ENCODE results near the gene GRWD1. TPM values are rescaled to one million over a fixed set of nuclear protein-coding genes. Genes with fewer than 3 reads are reported as not detected.

GRWD1 gene
- total and polyA plus RNA-seq, 2 experiments from 2014 or later = 25.2 to 33.1 TPM

DNA sequence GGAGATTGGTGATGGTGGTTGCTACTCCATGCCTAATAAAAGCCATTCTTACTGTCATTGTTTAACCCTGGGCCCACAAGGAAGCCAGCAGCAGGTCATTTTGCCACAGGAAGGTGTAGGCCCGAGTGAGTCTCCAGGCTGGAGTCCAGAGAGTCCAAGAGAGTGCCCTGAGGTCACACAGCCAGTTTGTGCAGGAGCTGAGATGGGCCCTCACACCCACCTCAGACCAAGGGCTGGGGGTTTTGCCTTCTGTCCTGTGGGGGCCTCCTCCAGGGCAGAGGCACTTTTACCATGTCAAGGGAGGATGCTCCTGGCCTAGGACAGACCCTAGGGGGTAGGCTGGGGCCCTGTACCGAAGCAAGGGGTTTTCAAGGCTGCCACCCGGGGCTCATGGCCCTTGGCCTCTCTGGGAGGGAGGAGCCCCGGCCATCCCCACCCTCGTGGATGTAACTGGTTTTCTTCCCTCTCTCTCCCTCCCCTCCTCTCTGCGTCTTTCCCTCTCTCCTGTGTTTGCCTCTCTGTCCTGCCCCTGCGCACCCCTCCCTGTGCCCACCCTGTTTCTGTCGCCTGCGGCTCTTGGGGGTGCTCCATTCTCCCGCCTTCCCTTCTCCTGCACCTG, 31.4 kb downstream of the GRWD1 start:
- whole genome bisulfite sequencing (ENCODE audit: low lambda C conversion rate, missing lambda C conversion rate) = 100% methylated on average over 5 of the region's 10 CpGs
- Histone ChIP-seq H3K9me2 (replicated peaks; ENCODE audit: insufficient read depth) (no peaks in the 10 kb centered on the region), H3K36me3 (replicated peaks; ENCODE audit: insufficient read depth, low read depth) (no peaks in the 10 kb centered on the region), H3K27ac (no peak overlapping the region), H3K79me2 (no peaks in the 10 kb centered on the region), H3K9me3 (ENCODE audit: low read depth) (no peaks in the 10 kb centered on the region), H3K4me3 (no peak overlapping the region), H3K4me2 (no peak overlapping the region), H2AFZ (no peak overlapping the region), H3K4me1 (ENCODE audit: insufficient read depth) (no peaks in the 10 kb centered on the region), H4K20me1 (ENCODE audit: insufficient read depth, poor library complexity, severe bottlenecking) (peaks cover 11% of the 10 kb centered on the region), H3K27me3 (no peaks in the 10 kb centered on the region)
- TF ChIP-seq, protein P1, sequence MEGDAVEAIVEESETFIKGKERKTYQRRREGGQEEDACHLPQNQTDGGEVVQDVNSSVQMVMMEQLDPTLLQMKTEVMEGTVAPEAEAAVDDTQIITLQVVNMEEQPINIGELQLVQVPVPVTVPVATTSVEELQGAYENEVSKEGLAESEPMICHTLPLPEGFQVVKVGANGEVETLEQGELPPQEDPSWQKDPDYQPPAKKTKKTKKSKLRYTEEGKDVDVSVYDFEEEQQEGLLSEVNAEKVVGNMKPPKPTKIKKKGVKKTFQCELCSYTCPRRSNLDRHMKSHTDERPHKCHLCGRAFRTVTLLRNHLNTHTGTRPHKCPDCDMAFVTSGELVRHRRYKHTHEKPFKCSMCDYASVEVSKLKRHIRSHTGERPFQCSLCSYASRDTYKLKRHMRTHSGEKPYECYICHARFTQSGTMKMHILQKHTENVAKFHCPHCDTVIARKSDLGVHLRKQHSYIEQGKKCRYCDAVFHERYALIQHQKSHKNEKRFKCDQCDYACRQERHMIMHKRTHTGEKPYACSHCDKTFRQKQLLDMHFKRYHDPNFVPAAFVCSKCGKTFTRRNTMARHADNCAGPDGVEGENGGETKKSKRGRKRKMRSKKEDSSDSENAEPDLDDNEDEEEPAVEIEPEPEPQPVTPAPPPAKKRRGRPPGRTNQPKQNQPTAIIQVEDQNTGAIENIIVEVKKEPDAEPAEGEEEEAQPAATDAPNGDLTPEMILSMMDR (IDR thresholded peaks at IDR 0.05; ENCODE audit: poor library complexity) = no peak
- TF ChIP-seq EZH2phosphoT487 (IDR thresholded peaks at IDR 0.05; ENCODE audit: low read depth, severe bottlenecking, unreplicated experiment) (no peak), EZH2 (IDR thresholded peaks at IDR 0.05; ENCODE audit: borderline replicate concordance) (no peak)
- DNase-seq (ENCODE audit: low spot score) = no peak

GRCh38 chr19:48477698-48478338, 32.0 kb downstream of the GRWD1 start:
- Histone ChIP-seq H3K27ac (no peak overlapping the region), H3K36me3 (replicated peaks; ENCODE audit: insufficient read depth, low read depth) (no peaks in the 10 kb centered on the region), H2AFZ (no peak overlapping the region), H3K4me2 (no peak overlapping the region), H3K9me3 (ENCODE audit: low read depth) (no peaks in the 10 kb centered on the region), H3K79me2 (no peaks in the 10 kb centered on the region), H4K20me1 (ENCODE audit: insufficient read depth, poor library complexity, severe bottlenecking) (peaks cover 7% of the 10 kb centered on the region), H3K9me2 (replicated peaks; ENCODE audit: insufficient read depth) (no peaks in the 10 kb centered on the region), H3K4me3 (no peak overlapping the region), H3K4me1 (ENCODE audit: insufficient read depth) (no peaks in the 10 kb centered on the region), H3K27me3 (no peaks in the 10 kb centered on the region)
- DNase-seq (ENCODE audit: low spot score) = no peak
- no peak for TF ChIP-seq EZH2phosphoT487 (IDR thresholded peaks at IDR 0.05; ENCODE audit: low read depth, severe bottlenecking, unreplicated experiment)
- no peak for TF ChIP-seq EZH2 (IDR thresholded peaks at IDR 0.05; ENCODE audit: borderline replicate concordance)
- TF ChIP-seq, protein P1 (IDR thresholded peaks at IDR 0.05; ENCODE audit: poor library complexity) = no peak
- WGBS (ENCODE audit: low lambda C conversion rate, missing lambda C conversion rate) = 93% methylated on average over 16 of the region's 22 CpGs

GRCh38 chr19:48478339-48479256, 32.8 kb downstream of the GRWD1 start:
- Histone ChIP-seq H3K27me3 (no peaks in the 10 kb centered on the region), H3K79me2 (no peaks in the 10 kb centered on the region), H3K27ac (no peak overlapping the region), H3K4me1 (ENCODE audit: insufficient read depth) (no peaks in the 10 kb centered on the region), H3K9me2 (replicated peaks; ENCODE audit: insufficient read depth) (no peaks in the 10 kb centered on the region), H3K4me2 (no peak overlapping the region), H3K36me3 (replicated peaks; ENCODE audit: insufficient read depth, low read depth) (no peaks in the 10 kb centered on the region), H4K20me1 (ENCODE audit: insufficient read depth, poor library complexity, severe bottlenecking) (peaks cover 4% of the 10 kb centered on the region), H3K9me3 (ENCODE audit: low read depth) (no peaks in the 10 kb centered on the region), H3K4me3 (no peak overlapping the region), H2AFZ (no peak overlapping the region)
- no peak for TF ChIP-seq EZH2phosphoT487 (IDR thresholded peaks at IDR 0.05; ENCODE audit: low read depth, severe bottlenecking, unreplicated experiment)
- TF ChIP-seq EZH2 (IDR thresholded peaks at IDR 0.05; ENCODE audit: borderline replicate concordance) = no peak
- TF ChIP-seq, protein P1 (IDR thresholded peaks at IDR 0.05; ENCODE audit: poor library complexity) = no peak
- DNase-seq (ENCODE audit: low spot score) = no peak
- 94% methylated on average over 16 of the region's 29 CpGs for WGBS (ENCODE audit: low lambda C conversion rate, missing lambda C conversion rate)
